Small intestine (tissue), 7 donors: ENCODE measurements around the gene AAGAB. TPM values are rescaled to one million over a fixed set of nuclear protein-coding genes. Genes with fewer than 3 reads are reported as not detected.
A peak's percentile ranks its signal among the peaks of the same experiment; 100 is the strongest.

ENCODE experiments used
- DNase-seq, 2 donors: peaks; one replicate each; pipeline versions ENCODE4 v3.0.0 to v3.0.0-alpha.2; 2013
- FAIRE-seq: peaks from 2 replicates; lab custom pipeline; 2012; peaks lifted over from hg19 to GRCh38; lab: Jason Lieb, UNC
- H3K27ac ChIP-seq, 3 donors: one replicate each; pipeline ENCODE4 v1.5.1; 2013; ENCODE audit warnings: low read length in 2 of 3, mild to moderate bottlenecking in 2 of 3, control low read depth in 1 of 3, inconsistent platforms in 1 of 3, low read depth in 1 of 3, moderate library complexity in 1 of 3
- H3K27me3 ChIP-seq, 3 donors: one replicate each; pipeline ENCODE4 v1.6.1; 2013; ENCODE audit warnings: low read length in 3 of 3, inconsistent platforms in 1 of 3; ENCODE audit not compliant: control insufficient read depth in 3 of 3, insufficient read depth in 3 of 3
- H3K36me3 ChIP-seq, 3 donors: one replicate each; pipeline ENCODE4 v1.6.1; 2013; ENCODE audit warnings: low read length in 3 of 3, inconsistent platforms in 1 of 3, low read depth in 1 of 3, mild to moderate bottlenecking in 1 of 3, moderate library complexity in 1 of 3; ENCODE audit not compliant: control insufficient read depth in 3 of 3, insufficient read depth in 2 of 3
- H3K4me1 ChIP-seq, 3 donors: one replicate each; pipeline ENCODE4 v1.6.1; 2013; ENCODE audit warnings: low read length in 2 of 3, inconsistent platforms in 1 of 3, low read depth in 1 of 3, mild to moderate bottlenecking in 1 of 3, moderate library complexity in 1 of 3; ENCODE audit not compliant: control insufficient read depth in 3 of 3, insufficient read depth in 2 of 3
- H3K4me3 ChIP-seq, 3 donors: one replicate each; pipeline ENCODE4 v1.5.1; 2013; ENCODE audit warnings: low read length in 3 of 3, control low read depth in 1 of 3, inconsistent platforms in 1 of 3, low read depth in 1 of 3, mild to moderate bottlenecking in 1 of 3, moderate library complexity in 1 of 3
- H3K9me3 ChIP-seq, 2 donors: one replicate each; pipeline ENCODE4 v1.6.1; 2013; ENCODE audit warnings: low read depth in 1 of 2, low read length in 1 of 2; ENCODE audit not compliant: control insufficient read depth in 2 of 2, insufficient read depth in 1 of 2
- WGBS, 3 donors: extraction: QIAGEN DNeasy Blood & Tissue Kit; methylation state at CpG; one replicate each; pipeline ENCODE4 v1.1.7; 2013; 5-methylcytosine and 5-hydroxymethylcytosine counted together
- polyA plus RNA-seq, 4 donors: library from polyadenylated mRNA; stranded (reverse) in 3 of 4; unstranded in 1 of 4; fragments of 200-250 nt in 3 of 4; fragments of 120-200 nt in 1 of 4; gene quantifications; one replicate each; pipeline versions ENCODE4 v1.2.1 to v1.2.3, GENCODE V29; 2013
- donor health status: healthy with polysubstance abuse.
- donor health status: control.
- donor health status: control.
- donor health status: Bipolar disorder and iron deficiency.
- donor health status: healthy.

Gene AAGAB
- polyA plus RNA-seq, 4 donors: 23.0 to 27.9 (median 25.8) TPM

DNA sequence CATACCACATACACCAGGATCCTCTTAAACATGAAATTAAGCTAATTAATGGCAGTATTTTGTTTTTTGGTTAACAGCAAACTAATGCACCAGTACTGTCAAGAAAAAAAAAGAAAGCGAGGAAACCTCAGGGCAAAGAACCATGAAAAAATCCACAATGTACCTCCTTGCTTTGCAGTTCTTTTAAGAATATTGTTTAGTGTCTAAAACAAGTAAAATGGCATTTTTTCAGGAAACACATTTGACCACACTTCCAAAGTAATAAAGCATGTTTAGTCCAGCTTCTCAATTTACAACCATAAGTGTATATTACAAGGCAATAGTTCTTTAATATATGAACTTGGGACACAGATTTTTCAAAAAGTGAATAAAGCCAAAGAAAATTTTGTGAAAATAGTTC, 26.6 kb downstream of the AAGAB start:
- no peaks in the 10 kb centered on the region for H3K9me3 ChIP-seq
- no peaks in the 10 kb centered on the region for H3K4me1 ChIP-seq
- WGBS, 3 donors: 88 to 100% (median 97%) methylated on average over 1 of the region's 1 CpG
- FAIRE-seq (no peak), DNase-seq (no peak)
- H3K4me3 ChIP-seq: no peak overlapping the region
- H3K36me3 ChIP-seq: peaks cover 2 to 8% (median 8%) of the 10 kb centered on the region in 3 donors
- H3K27ac ChIP-seq: no peak overlapping the region
- H3K27me3 ChIP-seq: no peaks in the 10 kb centered on the region

DNA sequence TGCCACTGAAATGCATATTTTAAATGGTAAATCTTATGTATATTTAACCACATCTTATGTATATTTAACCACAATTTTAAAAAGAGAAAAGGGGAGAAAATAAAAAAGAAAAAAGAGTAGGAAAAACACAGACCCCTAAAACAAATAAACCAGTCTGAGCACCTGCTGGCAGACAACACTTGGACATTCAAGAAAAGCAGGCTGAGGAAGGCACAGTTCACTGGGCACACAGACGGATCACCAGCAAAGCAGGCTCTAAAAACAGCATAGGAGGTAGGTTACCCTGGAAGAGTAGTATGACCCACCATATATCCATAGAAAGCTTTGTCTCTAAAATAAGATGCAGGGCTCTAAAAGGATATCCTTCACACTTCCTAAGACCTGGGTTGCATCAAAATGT, 27.0 kb downstream of the AAGAB start:
- WGBS, 3 donors: 88 to 94% (median 91%) methylated on average over 1 of the region's 1 CpG
- H3K36me3 ChIP-seq: peaks cover 2 to 8% (median 8%) of the 10 kb centered on the region in 3 donors
- no peak for FAIRE-seq

DNA sequence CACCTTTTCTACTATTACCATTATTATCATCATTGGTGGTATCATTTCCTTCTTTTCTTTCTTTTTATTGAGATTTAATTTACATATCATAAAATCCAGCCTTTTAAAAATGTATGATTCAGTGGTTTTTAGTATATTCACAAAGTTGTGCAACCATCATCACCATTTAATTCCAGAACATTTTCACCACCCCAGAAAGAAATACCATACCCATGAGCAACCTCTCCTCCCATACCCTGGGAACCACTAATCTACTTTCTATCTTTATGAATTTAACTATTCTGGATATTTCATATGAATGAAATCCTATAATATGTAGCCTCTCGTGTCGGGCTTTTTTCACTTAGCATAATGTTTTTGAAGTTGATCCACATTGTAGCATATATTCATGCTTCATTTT, 29.1 kb downstream of the AAGAB start:
- Histone ChIP-seq H3K27me3 (no peaks in the 10 kb centered on the region), H3K9me3 (no peaks in the 10 kb centered on the region), H3K36me3 (peaks cover 0 to 2% (median 1%) of the 10 kb centered on the region in 3 donors), H3K4me3 (no peak overlapping the region), H3K4me1 (no peaks in the 10 kb centered on the region), H3K27ac (no peak overlapping the region)
- WGBS, 3 donors: 96 to 100% (median 97%) methylated on average over 2 of the region's 2 CpGs
- FAIRE-seq: no peak
- no peak for DNase-seq

More for the DNA sequence above, 27.0 kb downstream of the AAGAB start:
- no peak for DNase-seq
- Histone ChIP-seq H3K4me3 (no peak overlapping the region), H3K4me1 (no peaks in the 10 kb centered on the region), H3K27me3 (no peaks in the 10 kb centered on the region), H3K27ac (no peak overlapping the region), H3K9me3 (no peaks in the 10 kb centered on the region)

DNA sequence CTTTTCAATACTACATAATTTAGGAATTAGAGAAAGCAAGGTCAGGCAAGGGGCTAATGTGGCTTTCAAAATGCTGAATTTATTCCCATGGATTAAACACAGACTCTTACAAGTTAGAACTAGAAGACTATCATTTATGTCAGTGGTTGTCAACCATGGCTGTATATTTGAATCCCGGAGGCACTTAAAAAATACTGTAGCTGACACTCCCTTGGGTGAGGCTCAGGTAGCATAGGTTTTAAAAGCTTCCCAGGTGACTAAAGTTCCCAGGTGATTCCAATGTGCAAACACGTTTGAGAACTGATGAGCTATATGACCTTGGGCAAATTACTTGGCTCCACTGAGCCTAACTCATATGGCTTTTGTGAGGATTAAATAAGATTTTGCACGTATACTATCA, 29.6 kb downstream of the AAGAB start:
- 22 to 78% (median 52%) methylated on average over 3 of the region's 3 CpGs for WGBS, 3 donors
- FAIRE-seq: no peak
- H3K27ac ChIP-seq: no peak overlapping the region

DNA sequence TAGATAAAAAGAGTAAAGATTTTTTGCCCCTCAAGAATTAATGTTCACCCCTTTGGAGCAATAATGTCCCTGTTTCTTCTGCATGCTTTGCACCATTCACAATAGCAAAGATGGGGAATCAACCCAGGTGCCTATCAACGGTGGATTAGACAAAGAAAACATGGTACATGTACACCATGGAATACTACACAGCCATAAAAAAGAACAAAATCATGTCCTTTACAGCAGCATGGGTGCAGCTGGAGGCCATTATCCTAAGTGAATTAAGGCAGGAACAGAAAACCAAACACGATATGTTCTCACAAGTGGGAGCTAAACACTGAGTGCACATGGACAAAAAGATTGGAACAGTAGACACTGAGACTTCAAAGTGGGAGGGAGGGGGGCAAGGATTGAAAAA, 35.2 kb downstream of the AAGAB start:
- Histone ChIP-seq H3K27ac (no peak overlapping the region), H3K36me3 (no peaks in the 10 kb centered on the region), H3K4me3 (no peak overlapping the region), H3K4me1 (no peaks in the 10 kb centered on the region), H3K27me3 (no peaks in the 10 kb centered on the region), H3K9me3 (no peaks in the 10 kb centered on the region)
- no peak for DNase-seq
- no peak for FAIRE-seq
- WGBS, 3 donors: 94 to 100% (median 97%) methylated on average over 2 of the region's 2 CpGs

More for the DNA sequence above, 29.6 kb downstream of the AAGAB start:
- peak; percentile 28 to 84 for DNase-seq
- Histone ChIP-seq H3K27me3 (no peaks in the 10 kb centered on the region), H3K9me3 (no peaks in the 10 kb centered on the region), H3K4me1 (no peaks in the 10 kb centered on the region), H3K4me3 (no peak overlapping the region), H3K36me3 (no peaks in the 10 kb centered on the region)

DNA sequence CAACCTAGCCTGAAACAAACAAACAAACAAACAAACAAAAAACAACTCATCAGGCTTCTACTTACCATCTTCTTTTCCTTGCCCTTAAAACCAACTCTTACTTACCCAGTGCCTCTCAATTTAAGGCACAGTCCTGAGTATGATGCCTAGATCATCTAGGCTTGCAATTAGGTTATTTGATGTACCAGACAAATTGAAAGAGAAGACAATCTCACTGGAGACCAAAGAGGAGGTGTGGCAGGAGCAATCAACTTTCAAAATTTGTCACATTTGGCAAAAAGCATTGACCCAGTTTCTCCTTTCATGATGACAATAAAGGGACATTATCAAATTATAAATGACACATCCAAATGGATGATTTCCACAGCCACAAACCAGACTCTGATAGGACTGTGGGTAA, 36.0 kb downstream of the AAGAB start:
- Histone ChIP-seq H3K9me3 (no peaks in the 10 kb centered on the region), H3K36me3 (no peaks in the 10 kb centered on the region), H3K4me3 (no peak overlapping the region), H3K27me3 (no peaks in the 10 kb centered on the region), H3K27ac (no peak overlapping the region), H3K4me1 (no peaks in the 10 kb centered on the region)
- DNase-seq (no peak), FAIRE-seq (no peak)

DNA sequence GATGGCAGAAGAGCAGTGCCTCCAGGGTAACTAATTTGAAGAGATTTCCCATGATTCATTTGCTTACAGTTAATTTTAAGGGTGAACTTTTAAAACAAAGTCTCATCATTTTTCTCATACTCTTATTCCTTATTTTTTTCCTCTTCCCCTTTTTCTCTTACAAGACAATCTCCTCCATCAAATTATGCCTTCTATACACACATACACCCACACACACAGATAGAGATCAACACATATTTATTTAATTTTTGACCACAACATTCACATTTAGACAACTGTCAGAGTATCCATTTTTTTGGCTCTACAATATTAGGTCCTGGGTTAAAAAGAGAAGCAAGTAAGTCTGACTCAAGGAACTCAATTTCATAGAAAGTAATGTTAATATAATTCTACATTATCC, 37.6 kb downstream of the AAGAB start:
- Histone ChIP-seq H3K27ac (no peak overlapping the region), H3K9me3 (no peaks in the 10 kb centered on the region), H3K27me3 (no peaks in the 10 kb centered on the region), H3K4me3 (no peak overlapping the region), H3K4me1 (no peaks in the 10 kb centered on the region), H3K36me3 (no peaks in the 10 kb centered on the region)
- DNase-seq: no peak
- no peak for FAIRE-seq

DNA sequence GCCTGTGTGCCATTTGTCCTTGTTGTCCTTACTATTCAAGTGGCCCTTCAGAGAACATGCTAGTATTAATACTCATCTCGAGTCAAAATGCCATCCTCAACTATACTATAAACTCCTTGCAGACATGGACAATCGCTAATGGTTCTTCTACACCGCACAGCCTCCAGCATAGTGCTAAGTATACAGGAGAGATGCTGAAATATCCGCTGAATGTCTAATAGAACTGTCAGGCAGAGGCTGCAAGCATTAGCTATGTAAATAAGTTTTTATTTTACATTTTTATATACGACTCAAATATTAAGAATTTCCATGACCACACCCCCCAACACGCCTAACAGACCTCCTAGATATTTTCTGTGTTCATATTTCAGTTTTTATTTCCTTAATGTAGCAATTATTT, 39.4 kb downstream of the AAGAB start:
- FAIRE-seq (no peak), DNase-seq (no peak)
- H3K36me3 ChIP-seq: no peaks in the 10 kb centered on the region
- no peaks in the 10 kb centered on the region for H3K4me1 ChIP-seq
- H3K9me3 ChIP-seq: no peaks in the 10 kb centered on the region
- WGBS, 3 donors: 85 to 93% (median 88%) methylated on average over 6 of the region's 6 CpGs
- no peaks in the 10 kb centered on the region for H3K27me3 ChIP-seq
- no peak overlapping the region for H3K4me3 ChIP-seq
- H3K27ac ChIP-seq: no peak overlapping the region

DNA sequence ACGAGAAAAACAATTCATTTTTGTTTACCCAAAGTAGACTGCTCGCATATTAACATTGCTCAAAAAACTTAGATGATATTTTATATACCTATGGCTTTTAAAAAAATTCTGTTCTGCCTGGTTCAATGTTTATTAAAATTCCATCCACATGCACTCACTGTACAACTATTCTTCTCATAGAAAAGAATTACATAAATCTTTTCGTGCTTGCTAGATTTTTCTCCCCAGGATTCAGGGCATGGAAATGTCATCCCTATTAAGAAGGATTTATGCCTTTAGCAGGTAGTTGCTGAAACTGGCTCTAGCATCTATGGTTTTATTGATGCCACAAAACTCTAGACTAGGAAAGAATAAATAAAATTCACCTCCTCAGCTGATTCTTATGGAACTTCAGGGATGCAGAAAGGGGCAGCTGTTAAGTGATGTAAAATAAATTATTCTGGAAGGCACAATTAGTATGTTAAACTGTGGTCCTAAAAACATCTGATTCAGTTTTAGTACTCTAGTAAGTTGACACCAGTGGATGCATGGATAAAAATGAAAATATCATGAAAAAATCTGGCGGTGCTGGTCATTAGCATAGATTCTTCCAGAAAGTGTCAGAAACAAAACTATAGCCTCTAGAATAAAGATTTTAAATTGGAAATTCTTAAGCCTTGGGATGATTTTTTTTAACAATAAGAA, 41.6 kb downstream of the AAGAB start:
- no peak for DNase-seq
- 86 to 95% (median 93%) methylated on average over 4 of the region's 4 CpGs for WGBS, 3 donors
- FAIRE-seq: peak; percentile 26

More for the DNA sequence above, 41.6 kb downstream of the AAGAB start:
- no peaks in the 10 kb centered on the region for H3K4me1 ChIP-seq
- no peak overlapping the region for H3K4me3 ChIP-seq
- H3K27ac ChIP-seq: no peak overlapping the region
- H3K36me3 ChIP-seq: peaks cover 0 to 9% (median 3%) of the 10 kb centered on the region in 3 donors
- no peaks in the 10 kb centered on the region for H3K27me3 ChIP-seq
- no peaks in the 10 kb centered on the region for H3K9me3 ChIP-seq
